ENCODE measurements around the gene MTHFSD.
"Not testable (repeated sequence)": the region's sequence is repeated elsewhere in the genome, so short reads cannot be mapped to it uniquely, and the experiment has no call there.

MTHFSD gene

DNA sequence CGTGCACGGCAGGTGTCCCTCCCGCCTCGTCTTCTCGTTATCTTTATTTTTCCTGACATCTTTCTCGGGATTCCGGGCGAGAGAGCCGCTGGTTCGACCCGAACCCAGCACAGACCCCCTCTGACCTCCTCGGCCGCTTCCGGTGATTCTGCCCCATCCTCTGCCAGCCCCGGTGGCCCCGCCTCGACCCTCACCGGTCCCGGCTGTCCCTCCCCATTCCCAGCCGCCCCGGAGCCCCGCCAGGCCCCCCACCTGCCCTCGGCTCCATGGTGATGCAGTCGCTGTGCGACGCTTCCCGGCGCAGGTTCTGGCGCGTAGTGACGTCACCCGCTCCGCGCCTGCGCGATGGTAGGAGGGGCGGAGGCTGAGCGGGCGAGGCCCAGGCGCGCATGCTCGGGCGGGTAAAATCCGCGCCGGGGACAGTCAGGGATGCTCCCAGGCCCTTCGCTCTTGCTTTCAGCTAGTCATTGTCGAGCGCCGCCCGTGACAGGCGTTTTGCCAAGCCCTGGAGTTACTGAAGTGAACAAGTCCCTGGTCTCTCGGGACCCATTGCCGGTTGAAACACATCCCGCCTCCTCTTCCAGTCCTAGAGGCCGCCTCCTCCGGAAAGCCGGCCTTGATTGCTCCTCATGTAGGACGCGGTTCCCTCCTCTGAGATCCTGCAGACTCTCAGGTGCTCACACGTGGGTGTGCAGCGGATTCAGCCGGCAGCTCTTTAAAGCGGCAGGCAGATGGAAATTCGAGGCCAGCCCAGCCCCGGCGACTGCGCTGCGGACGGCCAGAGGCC is at the start of gene MTHFSD:
TSS of gene MTHFSD (minus strand) at position 319 of the 787 bp plus-strand sequence. CDS start at position 268, 51 bp downstream.
- DNase-seq (ENCODE audit: low spot score): peak; percentile 84

DNA sequence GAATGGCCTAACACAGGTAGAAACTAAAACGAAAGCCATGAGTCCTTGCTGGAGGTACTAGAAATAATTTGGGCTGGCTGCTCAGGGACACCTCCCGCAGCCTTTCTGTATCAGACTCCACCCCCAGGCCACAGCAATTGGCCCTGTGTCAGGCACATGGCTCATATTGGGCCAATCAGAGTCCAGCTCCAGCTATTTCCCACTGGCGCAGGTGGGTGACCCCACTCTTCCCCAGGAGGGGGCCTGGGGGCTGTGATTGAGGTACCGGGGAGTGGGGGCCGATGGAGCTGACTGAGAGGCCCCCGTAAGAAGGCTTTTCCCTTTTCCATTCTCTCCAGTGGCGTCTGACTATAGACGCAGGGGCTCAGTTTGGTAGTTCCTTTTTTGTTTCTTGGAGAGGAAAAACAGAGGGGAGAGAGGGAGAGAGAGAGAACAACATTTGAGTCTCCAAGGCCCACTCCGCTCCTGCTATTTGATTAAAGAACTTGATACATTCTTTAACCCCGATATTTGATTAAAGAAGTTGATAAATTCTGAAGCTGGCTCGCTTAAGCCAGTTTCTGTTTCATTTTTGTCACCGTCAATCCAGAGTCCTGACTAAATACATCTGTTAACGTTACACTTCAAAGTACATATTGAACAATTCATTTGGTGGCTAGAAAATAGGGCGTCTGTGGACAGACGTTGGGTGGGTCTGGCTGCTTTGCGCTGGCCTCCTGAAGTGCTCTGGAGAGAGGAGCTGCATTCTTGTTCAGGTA is 49.6 kb upstream of the MTHFSD start:
- no peak for DNase-seq (ENCODE audit: low spot score)

- DNase-seq (ENCODE audit: low spot score): no peak
Measured at GRCh38 chr16:86602521-86602920, 47.5 kb upstream of the MTHFSD start.

DNA sequence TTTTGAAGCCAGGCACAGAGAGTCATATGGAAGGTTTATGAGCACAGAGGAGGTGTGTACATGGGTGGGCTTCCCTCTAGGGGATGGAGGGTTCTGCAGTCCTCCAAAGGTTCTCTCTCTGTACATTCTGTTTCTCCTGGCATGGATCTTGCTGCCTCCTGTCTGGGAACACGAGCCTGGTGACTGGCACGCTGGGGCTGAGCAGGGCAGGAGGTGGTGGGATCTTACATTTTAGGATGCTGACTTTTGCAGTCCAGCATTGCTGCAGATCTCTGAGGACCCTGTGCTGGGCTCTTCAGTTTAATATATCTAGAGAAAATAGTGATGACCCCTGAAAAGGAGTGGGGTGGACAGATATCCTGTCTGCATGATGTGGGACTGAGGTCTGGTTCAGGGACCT is 46.3 kb upstream of the MTHFSD start:
- no peak for DNase-seq (ENCODE audit: low spot score)

DNA sequence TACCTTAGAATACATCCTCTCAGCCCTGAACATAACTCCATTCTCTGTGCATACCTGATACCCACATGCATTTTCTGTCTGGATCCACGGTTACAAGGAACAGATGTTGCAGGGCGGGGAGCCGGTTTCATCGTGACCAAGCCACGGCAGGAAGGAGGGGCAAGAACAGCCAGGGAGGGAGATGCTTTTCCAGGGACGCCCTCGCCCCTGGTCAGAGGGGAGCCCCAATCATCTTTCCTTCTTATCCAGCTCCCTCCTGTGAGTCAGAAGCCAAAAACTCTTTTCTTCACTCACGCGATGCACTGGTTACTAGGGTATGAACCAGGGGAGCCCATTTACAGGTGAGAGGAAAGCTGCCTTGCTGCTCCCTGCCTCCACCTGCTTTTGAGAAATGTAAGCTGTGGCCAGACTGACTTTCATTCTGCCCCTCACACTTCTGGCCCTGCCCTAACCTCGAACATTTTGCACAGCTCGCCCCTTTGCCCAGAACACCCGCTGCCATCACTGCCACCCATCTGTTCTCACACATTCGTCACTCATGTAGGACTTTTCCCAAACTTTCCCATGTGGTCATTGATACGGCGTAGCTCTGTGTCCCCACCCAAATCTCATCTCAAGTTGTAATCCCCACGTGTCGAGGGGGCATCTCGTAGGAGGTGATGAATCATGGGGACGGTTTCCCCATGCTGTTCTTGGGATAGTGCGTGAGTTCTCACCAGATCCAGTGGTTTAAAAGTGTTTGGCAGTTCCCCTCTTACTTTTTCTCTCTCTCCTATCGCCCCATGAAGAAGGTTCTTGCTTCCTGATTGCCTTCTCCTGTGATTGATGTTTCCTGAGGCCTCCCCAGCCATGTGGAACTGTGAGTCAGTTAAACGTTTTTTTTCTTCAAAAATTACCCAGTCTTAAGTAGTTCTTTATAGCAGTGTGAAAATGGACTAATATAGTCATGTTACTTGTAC is 43.9 kb upstream of the MTHFSD start:
- no peak for DNase-seq (ENCODE audit: low spot score)

- DNase-seq (ENCODE audit: low spot score): no peak
Measured at GRCh38 chr16:86597880-86598606, 43.0 kb upstream of the MTHFSD start.

- no peak for DNase-seq (ENCODE audit: low spot score)
Measured at GRCh38 chr16:86597126-86597879, 42.3 kb upstream of the MTHFSD start.

DNA sequence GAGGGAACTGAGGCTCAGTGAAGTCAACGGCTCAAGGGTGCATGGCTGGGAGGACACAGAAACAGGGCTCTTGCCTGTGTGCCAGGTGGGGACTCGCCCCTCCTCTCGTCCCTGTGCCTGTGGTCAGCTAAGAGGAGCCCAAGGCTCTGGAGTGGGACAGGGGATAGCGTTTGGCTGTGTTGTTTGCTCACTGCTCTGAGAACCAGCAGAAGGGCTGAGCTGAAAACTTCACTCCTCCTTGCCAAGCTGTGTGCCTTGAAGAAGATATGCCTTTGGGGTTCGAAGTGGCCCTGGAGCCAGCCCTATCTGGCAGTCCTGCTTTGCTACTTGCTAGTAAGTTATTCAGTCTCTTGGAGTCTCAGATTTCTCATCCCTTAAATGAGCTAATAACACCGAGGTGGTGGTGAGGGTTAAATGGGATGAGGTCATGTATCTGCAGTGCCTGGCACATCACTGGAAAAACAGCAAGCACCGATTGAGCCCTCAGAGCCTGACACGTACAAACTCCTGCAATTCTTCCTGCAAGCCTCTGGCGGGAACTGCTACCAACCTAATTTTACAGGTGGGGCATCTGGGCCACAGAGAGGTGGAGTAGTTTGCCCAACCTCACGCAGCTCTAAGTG is 41.1 kb upstream of the MTHFSD start:
- DNase-seq (ENCODE audit: low spot score): no peak

- DNase-seq (ENCODE audit: low spot score): no peak
Measured at GRCh38 chr16:86594721-86595120, 39.7 kb upstream of the MTHFSD start.

- DNase-seq (ENCODE audit: low spot score): no peak
Measured at GRCh38 chr16:86593913-86594620, 39.0 kb upstream of the MTHFSD start.

- no peak for DNase-seq (ENCODE audit: low spot score)
Measured at GRCh38 chr16:86591270-86591669, 36.2 kb upstream of the MTHFSD start.

GRCh38 chr16:86590501-86591144 is 35.6 kb upstream of the MTHFSD start:
- DNase-seq (ENCODE audit: low spot score): no peak

DNA sequence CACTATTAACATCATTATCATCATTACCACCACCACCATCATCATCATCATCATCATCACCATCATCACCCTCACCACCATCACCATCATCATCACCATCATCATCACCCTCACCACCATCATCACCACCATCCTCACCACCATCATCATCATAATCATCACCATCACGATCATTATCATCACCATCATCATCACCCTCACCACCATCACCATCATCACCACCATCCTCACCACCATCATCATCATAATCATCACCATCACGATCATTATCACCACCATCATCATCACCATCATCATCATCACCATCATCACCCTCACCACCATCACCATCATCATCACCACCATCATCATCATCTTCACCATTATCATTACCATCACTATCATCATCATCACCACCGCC is 32.9 kb upstream of the MTHFSD start:
- not testable (repeated sequence) for DNase-seq (ENCODE audit: low spot score)

GRCh38 chr16:86587487-86587886 is 32.5 kb upstream of the MTHFSD start:
- no peak for DNase-seq (ENCODE audit: low spot score)

DNA sequence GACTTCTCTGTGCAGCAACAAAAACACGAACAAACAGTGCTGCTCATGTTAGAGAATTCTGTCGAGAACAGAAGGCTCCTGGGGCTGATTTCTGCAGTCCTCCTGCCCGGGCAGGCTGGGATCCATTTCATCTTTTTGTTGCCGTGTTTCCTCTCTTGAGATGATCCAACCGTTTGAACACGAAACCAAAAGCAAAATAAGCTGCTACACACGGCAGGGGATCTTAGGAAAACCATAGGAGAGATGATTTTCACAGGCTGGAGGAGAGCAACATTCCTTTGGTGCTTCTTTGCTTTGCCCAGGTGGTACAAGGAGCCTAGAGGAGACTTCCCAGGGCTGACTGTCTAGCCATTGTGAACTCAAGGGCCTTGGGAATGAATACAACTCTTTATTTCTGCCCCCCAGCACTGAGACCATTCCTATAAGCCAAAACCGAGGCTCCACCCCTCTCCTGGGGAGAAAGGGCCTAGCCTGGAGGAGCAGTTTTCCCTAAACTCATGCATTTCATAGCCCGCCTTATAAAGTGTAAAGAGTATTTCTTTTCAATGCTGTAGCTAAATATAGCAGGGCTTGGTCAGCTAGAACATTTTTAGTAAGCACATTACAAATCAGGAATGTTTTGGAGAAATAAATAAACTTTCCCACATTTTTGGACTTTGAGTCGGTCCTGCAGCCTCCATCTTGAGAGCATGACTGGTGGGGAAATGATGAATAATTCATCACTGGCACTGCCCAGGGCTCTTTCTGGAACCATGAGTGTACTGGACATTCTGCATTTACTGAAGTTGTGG is 31.0 kb upstream of the MTHFSD start:
- DNase-seq (ENCODE audit: low spot score): no peak

- no peak for DNase-seq (ENCODE audit: low spot score)
Measured at GRCh38 chr16:86584726-86585721, 30.0 kb upstream of the MTHFSD start.

- DNase-seq (ENCODE audit: low spot score): no peak
Measured at GRCh38 chr16:86584071-86584685, 29.1 kb upstream of the MTHFSD start.

All from pons (tissue), 1 donor.